Measurements from ENCODE around the gene HCFC1. TPM values are rescaled to one million over a fixed set of nuclear protein-coding genes. Genes with fewer than 3 reads are reported as not detected.

HCFC1 gene
- polyA plus RNA-seq, 12 donors: 24.3 to 129 (median 31.2) TPM

DNA sequence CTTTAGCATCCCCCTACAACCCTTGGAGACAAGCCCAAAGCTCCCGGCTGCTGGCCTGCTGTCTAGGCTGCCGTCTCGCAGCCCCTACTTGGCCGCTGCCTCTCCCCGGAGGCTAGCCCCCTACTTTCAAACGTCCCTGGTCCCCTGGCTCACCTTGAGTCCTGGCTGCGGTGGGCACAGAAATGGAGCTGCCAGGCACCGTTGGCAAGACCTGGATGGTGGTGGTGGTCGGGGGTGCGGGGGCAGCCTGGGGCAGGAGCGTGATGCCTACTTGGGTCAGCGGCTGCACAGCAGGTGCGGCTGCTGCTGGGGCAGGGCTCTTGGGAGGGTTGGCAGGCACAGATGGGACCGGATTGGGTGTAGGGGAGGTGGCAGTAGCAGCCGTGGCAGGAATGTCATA, 12.0 kb downstream of the HCFC1 start:
- no peak for DNase-seq

DNA sequence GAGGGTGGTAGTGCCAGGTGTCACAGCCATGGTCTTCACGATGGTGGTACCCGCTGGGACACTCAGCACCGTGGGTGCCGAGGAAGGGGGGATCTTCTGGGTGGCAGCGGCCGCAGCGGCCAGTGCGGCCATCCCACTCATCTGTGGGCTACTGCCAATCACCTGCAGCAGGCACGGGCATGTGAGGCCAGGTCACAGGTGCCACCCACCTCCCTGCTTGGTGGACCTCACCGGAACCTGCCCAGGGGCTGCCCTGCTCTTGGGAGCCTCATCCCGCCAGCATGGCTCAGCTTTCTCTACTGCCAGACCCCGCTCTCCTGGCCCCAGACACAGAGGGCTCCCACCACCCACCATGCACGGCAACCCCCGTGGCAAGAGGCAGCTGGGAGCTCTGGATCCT, 13.0 kb downstream of the HCFC1 start:
- DNase-seq: no peak

DNA sequence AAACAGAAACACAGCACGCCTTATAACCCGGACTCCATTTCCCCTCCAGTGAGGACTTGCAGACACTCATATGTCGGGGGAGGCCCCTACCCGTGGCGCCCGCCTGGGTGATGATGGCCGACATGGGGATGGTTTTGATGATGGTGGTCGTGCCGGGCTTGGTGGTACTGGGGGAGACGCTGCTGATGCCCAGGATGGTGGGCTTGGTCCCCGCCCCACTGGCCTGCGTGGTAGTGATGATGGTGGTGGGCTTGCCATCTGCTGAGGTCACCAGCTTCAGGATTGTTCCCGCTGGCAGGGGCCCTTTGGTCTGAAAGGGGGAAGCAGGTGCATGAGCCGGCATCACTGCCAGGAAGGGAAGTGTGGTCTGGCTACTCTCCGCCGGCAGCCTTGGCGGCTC, 14.4 kb downstream of the HCFC1 start:
- DNase-seq: no peak

DNA sequence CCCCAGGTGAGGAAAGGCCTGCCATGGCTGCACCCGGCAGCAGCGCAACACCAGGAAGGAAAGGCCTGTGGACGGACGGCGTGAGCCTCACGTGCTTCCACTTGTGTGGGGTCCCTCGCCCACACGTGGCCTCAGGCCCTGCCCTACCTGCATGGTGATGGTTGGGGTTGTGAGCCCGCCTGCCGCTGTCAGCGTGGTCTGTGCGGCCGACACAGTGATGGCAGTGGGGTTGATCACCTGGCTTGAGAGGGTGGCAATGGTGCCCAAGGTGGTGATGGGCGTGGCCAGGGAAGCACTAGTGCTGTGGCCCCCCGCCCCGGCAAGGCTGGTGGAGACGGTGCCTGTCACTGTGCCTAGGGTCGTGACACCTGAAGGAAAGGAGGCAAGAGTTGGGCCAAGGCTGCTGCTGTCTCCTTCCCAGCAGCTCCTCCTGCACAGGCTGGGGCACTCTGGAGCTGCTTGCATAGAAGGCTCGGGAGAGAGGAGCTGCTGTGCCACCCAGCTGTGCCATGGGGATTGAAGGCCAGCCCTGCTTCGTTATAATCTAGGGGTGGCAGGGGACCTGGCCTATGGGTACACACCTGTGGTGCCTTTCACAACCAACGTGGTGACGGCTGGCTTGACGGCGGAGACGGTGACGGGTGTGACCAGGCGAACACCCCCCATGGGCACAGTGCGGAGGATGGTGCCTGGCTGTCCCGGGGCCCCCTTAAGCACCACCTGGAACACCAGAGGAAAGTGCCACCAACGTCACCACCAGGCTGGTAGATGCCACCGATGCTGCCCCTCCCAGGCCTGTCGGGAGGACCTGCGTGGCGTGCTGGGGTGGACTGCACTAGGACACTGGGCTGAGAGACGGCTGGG, 15.3 kb downstream of the HCFC1 start:
- no peak for DNase-seq

DNA sequence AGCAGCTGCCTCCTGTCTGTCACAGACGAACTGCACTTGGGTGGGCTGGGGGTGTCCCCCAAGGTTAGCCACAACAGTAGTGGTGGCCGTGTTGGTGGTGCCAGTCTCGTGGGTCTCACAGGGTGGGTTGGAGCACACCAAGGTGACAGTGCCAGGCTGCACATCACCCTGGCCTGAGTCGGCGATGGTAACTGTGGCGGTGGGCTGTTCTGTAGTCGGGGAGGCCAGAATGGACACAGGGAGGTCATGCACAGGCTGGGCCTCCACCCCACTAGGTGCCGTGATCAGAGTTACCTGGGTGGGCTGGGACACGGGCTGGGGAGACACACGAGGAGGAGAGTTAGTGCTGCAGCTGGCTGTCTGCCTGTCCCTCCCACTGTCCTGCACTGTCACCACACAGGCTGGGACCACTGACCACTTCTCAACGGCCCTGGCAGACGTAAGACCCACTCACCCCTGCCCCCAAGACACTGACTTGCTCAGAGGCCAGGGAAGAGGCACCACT, 16.3 kb downstream of the HCFC1 start:
- no peak for DNase-seq

DNA sequence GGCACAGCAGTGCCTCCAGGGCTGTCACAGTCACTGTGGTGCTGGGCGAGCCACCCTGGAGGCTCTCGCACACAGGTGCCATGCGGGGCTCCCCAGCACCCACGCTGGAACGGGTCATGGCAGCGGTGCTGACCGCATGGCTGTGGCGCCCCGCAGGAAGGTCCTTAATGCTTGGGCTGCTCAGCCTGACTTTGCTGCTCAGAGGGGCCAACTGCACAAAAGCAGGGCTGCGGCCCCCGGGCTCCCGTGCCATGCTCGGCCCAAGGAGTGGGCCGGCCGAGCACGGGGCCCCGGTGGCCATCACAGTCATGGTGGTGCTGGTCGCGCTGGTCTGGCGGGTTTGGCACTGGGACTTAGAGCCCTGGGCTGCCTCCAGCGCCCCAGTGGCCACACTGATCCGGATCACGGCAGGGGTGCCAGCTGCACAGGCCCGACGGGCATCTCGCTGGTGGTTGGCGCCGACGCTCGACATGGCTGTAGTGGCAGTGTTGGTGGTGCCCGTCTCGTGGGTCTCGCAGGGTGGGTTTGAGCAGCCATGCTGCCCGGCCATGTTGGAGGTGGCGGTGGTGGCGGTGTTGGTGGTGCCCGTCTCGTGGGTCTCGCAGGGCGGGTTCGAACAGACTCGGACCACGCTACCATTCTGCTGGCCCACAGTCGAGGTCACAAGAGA, 16.9 kb downstream of the HCFC1 start:
- no peak for DNase-seq

DNA sequence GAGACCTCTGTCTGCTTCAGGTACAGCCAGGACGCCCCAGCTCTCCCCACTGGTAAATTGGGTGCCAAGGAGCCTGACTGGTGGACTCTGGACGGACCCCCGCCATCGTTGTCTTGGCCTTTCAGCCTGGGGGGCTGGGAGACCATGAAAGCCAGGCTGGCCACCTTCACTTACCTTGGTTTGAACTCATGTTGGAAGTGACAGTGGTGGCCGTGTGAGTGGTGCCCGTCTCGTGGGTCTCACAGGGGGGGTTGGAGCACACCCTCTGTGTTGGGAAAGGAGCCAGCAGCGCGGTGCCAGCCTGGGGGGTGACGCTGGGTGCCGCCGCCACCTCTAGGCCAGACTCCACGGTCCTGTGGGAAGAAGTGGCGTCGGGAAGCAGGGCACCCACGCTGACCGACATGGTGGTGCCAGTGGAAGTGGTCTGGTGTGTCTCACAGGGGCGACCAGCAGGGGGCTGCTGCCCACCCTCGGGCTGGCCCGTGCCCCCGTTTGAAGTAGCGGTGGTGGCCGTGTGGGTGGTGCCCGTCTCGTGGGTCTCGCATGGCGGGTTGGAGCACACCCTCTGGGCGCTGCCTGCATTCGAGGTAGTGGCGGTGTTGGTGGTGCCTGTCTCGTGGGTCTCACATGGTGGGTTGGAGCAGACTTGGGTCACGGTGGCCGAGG, 17.6 kb downstream of the HCFC1 start:
- no peak for DNase-seq

DNA sequence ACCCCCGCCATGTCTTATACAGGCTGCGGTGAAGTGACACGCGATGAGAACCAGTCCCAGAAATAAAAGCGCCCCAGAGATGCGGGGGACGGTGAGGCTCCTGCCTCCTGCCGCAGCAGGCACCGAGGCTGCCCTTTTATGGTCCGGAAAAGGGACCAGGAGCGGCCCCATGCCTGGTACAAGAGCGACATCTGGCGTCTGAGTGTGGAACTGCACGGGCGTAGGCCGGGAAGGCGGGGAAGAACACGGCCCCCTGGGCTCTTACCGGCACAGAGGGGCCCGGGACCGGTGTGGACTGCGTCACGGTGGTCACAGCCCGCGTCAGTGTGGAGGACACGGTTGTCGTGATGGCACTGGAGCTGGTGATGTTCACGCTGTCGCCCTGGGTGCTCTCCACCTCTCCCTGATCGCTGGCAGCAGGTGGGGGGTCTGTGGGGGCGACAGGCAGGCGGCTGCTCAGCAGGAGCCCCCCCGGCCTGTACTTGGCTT, 18.2 kb downstream of the HCFC1 start:
- peak; percentile 70 for DNase-seq

DNA sequence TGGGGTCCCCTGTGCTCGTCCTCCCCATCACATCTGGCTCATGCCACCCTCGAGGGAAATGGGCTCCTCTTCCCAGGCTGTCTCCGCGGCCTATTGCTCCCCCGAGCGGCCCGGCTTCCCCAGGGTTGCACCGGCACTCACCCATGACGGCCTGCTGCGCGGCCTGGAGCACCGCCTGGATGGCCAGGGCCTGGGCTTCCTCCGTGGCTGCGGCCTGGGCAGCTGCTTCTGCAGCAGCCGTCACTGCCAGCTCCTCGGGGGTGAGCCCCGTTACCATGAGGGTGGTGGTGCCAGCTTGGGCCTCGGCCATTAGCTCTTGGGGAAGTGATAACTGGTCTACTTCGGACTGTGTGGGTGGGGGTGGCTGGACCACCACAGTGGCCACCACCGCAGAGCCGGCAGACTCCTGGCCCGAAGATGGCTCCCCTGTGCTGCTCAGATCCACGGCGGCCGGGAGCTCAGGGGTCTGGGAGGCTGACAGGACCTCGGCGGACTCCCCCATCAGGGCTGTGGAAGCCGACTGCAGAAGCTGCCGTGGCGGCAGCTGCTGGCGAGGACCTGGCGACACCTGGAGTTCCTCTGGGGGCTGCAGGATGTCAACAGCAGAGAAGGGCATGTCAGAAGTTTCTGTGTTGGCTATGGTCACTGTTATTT, 19.1 kb downstream of the HCFC1 start:
- no peak for DNase-seq

DNA sequence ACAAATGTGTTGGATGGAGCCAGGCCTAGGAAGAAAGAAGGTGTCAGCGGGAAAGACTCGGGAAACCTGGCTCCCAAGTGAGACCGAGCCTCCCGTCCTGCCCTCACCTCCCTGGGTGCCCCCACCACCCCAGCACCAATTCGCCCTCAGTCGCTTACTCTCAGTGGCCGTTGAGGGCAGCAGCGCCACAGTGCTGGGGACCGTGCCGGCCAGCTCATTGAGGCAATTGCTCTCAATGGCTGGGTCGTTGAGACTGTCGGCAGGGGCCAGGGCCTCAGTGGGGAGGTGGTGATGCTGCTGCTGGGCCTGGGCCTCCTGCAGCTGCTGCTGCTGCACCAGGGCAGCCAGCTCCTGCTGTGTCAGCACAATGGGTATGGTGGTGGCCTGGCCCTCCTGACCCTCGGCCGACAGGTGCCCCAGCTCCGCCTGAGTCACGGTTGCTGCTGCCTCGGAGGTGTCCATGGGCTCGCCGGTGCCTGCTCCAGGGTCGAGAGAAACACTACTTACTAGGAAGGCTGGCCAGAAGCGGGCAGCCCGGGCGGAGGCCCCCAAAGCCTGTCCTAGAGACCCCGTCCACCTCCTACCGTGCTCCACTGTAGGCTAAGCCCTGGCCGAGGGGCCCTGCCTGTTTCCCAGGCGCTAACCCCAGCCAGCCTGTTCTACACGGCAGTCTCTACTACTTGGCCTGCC, 19.8 kb downstream of the HCFC1 start:
- DNase-seq: no peak

DNA sequence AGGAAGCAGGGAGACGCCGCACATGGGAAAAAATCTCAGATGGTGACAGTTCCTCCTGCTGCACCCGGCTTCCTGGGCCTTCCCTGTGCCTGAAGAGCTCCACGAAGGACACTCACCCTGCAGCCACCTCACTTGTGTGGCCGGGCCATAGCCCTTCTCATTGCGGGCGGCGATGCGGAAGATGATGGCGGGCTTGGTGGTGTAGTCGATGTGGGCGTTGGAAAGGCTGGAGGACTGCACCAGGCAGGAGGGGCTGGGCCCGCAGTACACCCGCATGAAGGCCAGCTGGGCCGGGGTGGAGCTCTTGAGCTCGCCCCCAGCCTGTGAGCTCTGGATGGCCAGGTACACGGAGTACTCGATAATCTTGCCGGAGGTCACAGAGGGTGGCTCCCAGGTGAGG, 21.5 kb downstream of the HCFC1 start:
- no peak for DNase-seq

DNA sequence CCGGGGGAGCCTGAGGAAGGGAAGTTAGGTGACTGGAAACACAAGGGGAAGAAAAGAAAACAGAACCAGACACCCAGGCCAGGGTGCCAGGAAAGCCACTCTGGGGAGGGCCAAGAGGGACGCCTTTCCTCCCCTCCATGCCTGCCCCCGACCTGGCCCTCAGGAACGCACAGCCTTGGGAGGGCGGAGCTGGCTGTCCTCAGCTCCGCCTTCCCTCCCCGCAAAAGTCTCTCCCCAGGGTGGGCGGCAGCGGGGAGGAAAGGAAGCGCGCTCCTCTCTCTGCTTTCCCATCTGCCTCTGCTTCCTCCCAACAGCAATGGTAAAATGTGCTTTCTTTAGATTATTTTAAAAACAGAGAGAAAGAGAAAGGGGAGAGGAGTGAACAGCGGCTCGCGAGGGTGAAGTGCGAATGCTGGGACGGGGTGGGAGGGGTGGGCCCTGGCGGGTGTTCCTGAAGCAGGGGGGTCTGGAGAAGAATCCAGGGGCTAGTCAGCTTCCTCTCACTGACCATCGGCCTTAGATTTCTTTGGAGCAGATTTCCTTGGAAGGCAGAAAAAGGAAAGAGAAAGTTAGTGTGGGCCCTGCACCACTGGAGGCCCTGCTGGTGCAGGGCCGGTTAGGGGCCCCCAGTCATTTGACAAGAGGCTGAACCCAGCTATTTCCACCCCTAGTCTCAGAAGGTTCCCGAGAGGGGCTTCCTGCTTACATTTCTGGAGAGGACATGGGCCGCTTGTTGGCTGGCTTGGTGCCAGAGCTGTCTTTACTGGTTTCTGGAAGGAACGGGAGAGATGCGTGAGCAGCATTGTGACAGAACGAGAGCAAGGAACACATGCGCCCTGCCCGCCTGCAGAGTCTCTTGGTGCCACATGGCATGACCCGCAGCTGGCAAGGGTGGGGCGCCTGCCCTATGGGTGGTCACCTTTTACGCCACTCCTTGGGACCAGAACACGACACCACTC, 22.5 kb downstream of the HCFC1 start:
- no peak for DNase-seq

DNA sequence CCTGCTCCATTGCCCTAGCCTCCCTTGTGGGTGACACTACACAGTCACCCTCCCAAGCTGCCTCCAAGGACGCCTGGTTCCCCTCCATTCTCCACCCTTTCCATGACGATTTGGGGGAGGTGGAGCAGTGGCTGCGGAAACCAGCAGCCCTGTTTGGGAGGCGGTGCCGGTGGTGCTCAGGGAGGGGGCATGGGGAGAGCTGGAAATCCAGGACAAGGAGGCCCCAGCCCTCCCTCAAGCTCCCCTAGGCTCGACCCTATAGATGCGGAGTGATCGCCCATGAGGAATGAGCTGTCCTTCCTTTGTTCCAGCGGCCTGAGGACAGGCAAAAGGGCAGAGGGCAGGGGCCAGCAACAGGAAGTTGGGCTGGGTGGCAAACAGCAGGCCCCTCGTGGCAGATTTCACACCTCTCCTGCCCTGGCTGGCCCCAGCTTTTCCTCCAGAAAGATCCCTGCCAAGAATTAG, 23.6 kb downstream of the HCFC1 start:
- no peak for DNase-seq

DNA sequence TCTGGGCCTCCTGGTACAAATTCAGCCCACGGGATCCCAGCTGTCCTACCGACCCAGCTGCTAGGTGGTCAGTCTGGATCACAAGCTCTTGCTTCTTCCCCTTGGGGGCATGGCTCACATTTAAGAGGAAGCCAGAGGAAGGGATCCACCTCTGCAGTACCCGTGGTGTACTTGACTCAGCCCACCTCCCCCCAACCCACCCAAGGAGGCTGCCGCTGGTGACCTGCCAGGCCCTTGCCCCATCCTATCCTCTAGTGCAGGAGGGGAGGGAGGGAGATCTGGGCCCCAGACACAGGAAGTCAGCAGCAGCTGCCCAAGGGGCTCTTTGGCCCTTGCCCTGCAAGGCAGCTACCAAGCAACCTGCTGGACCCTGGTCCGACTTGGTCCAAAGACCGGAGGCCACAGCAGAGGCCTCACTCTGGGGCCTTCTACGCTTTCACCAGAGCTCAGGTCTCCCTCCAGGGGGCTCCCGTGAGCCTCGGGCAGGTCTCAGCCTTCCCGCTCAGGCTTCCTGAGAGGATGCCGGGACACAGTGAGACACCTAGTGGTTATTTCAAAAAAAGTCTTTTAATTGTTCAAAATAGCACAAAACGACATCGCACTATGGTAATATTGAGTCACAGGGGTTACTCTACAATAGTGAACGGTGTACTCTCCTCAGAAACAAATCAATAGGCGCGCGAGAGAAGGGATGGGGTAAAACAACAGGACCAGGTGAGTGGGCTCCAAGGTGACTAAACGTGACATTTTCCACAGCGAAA, 24.4 kb downstream of the HCFC1 start:
- DNase-seq: peak; percentile 56

DNA sequence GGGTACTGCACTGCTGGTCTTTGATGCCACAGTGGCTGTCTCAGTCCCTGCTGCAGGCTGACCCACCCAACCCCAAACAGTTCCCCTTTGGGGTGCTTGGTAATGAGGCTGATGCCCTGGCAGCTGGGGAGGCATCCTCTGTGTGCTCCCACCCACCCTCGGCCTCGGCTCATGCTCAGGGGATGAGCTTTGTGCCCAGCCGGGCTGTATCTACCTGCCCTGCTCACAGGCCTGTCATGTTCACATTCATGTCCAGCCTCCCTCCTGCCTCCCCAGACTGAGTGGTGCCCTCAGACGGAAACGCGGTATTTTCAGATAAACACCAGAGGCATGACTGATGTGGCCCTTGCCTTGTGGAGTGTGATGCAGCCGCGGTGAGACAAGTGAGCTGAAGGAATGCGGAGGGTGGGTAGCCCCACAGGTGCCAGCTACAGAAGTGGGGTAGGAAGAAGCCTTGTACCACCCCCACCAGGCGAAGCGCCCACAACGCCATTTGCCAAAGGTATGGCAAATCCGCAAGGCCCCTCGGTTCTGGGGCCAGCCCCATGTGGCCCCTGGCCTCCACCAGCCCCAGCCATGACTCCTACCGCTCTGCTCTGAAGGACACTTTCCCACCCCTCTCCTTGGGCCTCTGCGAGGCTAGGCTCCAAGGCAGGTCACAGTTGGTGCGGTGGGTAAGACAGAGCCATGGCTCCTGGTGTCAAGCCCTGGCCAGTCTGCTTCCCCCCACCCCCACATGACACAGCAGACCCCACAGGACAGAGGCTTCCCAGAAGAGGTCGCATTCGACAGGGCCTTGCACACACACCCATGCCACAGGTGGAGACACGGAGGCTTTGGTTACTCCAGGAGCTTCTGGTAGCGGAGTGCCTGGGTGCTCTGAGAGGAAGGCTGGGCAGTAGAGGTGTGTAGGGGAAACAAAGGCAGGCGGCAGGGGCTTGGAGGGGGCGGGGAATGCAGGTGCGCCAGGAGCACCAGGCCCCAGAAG, 25.4 kb downstream of the HCFC1 start:
- no peak for DNase-seq

DNA sequence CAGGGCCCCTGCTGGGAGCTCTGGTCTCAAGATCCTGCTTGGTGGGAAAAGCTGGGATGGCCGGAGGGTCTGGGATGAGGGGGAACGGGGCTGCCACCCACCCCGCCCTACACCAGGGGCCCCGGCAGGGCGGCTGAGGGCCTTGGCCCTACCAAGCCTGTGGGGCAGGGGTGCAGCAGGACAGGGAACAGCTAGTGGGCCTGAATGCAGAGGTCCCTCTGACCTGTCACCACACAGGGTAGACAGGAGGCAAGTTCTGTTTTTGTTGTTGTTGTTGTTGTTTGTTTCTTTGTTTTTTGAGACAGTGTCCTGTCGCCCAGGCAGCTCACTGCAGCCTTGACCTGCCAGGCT, 26.8 kb downstream of the HCFC1 start:
- DNase-seq: no peak

DNA sequence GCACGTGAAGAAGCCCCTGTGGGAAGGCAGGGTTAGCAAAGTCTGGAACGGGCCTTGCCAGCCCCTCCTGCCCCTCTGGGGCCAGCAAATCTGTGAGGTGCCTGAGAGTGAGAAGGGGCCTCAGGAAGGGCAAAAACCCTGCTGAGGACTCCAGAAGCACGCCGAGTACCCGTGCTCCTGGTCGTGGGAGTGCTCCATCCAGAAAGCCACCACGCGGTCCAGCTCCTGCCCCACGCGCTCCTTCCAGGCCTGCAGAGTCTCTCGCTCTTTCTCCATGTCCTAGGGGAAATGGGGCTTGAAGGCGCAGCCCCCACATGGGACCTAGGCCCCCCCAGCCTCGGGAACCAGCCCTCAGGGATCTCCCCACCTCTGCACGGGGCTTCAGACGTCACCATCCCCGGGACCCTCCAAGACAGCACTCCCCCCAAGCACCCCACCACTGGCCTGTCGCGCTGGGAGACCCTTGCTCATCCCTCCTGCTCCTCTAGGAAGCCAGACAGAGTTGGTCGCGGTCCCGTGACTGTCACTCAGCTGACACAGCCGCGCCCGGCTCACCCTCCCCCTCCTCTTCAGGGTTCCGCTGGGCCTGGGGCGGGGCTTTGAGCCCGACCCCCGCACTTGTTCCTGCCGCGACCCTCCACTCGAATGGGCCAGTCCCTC, 27.3 kb downstream of the HCFC1 start, which contains the start of gene RENBP:
Gene RENBP, minus strand, starts transcription at position 504 of the 660 bp plus-strand sequence. Its CDS starts 33 bp downstream, at position 471.
- DNase-seq: no peak

All from muscle of arm (tissue), 12 donors.